Measurements from ENCODE around the gene CCDC141. TPM values are rescaled to one million over a fixed set of nuclear protein-coding genes. Genes with fewer than 3 reads are reported as not detected.
"Not testable (repeated sequence)": the region's sequence is repeated elsewhere in the genome, so short reads cannot be mapped to it uniquely, and the experiment has no call there.

Gene CCDC141
- total RNA-seq, 1 donor from 2014 or later = 139 TPM

DNA sequence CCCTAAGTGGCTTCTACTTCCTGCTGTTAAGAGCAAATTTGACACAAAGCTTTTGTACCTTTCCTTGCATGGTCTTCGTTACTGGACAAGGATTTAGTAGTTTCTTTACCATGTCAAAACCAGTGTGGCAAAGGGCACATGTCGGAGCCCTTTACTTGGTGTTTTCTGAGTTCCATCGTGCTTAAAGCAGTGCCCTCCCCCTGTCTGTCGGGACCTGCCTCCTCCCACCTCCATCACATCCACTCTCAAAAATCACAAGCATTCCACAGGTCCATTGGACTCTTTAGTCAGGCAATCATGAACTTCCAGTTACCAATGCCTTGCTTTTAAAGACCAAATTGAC, 763 bp downstream of the CCDC141 start:
- no peak for DNase-seq
- ATAC-seq = peak; percentile 59
- intact Hi-C loops (cut with micrococcal nuclease) = no loop called here

GRCh38 chr2:179048099-179048498, 1.8 kb downstream of the CCDC141 start:
- intact Hi-C loops (cut with micrococcal nuclease) = no loop called here
- ATAC-seq (no peak), DNase-seq (no peak)

DNA sequence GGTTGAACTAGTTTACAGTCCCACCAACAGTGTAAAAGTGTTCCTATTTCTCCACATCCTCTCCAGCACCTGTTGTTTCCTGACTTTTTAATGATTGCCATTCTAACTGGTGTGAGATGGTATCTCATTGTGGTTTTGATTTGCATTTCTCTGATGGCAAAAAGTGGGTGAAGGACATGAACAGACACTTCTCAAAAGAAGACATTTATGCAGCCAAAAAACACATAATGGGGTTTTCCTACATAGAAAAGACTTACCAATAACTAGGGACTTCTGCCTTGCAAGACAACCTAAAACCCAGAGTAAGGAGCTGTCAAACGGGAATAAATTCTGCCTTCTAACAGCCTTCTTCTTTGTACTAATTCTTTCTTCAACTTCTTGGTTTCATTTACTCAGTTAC, 4.3 kb downstream of the CCDC141 start:
- ATAC-seq; intact Hi-C loops (cut with micrococcal nuclease); DNase-seq: not testable (repeated sequence)

DNA sequence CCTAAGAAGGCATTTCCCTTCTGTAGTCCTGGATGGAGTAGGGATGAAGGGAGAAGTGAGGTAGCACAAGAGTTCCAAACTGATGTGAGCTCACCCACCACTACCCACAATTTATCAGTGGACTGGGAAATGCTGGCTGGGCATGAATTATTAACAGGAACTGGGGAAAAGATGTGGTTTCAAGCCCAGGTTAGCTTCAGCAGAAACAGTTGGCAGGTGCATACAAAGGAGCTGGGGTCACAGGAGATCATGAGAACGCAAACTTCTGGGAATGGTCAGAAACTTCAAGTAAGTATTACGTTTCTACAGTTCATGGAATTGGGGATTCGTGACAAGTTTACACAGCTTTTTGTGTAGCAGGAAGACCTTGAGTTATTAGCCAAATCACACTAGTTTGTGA, 5.4 kb downstream of the CCDC141 start:
- no peak for ATAC-seq
- intact Hi-C loops (cut with micrococcal nuclease) = no loop called here
- DNase-seq = no peak

DNA sequence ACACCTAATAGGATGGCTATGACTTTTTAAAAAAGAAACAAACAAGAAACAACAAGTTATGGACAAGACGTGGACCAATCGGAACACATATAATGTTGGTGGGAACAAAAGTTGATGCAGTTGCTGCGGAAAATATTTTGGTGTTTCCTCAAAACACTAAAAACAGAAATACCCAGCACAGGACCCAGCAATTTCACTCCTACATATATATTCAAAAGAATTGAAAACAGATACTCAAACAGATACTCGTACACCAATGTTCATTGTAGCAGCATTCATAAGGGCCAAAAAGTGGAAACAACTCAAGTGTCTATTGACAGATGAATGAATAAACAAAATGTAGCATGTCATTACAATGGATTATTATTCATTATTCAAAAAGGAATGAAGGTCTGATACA, 12.1 kb downstream of the CCDC141 start:
- no peak for DNase-seq
- no peak for ATAC-seq
- intact Hi-C loops (cut with micrococcal nuclease) = no loop called here

DNA sequence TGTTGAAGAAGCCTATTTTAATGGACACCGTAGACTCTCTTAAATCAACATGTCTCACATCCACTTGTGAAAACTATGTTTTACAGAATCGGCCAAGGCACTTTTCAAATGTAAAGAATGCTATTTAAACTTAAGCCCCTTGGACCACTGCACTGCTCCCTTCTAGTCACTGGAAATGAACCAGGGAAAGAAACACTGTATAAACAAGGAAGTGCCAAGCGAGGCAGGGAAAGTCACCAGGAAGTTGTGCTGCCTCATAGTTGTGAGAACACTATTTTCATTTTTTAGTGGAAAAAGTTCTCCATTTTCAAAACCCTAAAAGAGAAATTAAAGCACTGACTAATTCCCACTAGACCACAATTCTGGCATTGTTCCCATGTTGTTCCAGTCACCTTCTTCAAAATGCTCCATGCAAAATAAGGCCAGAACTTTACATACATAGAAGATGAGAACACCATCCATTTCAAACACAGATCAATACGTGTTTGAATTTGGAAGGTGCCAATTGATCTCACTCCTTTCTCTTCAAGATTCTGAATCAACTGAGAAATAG, 13.5 kb downstream of the CCDC141 start:
- ATAC-seq (peak; percentile 51), DNase-seq (no peak)
- intact Hi-C loops (cut with micrococcal nuclease) = no loop called here

DNA sequence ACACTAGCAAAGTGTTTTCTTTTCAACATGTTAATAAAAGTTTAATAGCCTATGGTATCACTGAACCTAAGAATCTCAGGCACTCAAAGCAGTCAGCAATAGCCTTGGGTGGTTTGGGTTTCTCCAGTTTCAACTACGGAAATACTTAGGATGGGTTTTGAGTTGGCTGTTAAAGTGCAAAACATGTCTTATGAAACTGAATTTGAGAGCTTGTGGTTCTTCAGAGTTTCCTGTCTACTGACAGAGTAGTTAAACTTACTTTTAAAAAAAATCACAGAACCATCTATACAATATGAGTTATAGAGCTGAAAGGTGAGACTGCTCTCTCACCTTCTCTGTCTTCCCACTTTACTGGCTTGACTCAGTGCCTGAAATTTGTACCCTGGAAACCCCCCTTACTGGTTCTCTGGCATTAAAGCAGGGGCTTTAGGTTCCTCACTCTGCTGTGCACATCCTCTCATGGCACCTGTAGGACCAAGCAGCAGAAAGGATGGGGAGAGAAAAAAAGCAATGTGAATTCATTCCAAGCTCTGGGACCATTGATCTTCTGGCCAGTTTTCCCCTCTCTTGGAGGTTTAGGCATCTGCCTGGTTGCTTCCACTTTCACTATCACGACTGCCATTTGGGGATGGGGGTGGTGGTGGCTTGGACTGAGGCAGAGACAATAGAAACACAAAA, 18.1 kb downstream of the CCDC141 start:
- intact Hi-C loops (cut with micrococcal nuclease) = no loop called here

DNA sequence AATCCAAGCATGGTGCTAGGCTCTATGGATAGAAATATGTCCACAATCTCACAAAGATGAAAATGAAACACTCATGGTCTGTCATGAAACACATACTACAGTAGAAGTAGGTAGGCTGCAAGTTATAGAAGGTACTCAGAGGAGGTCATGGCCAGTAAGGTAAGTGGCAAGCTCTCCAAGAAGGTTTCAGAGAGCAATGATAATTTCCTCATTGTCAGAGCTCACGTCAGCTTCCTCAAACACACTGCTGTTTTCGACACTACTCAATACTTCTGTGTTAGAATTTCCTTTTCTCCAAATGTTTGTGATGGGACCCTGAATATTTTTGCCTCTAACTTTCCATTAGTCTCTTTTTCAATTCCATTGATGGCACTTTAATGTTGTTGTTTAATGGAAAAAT, 25.5 kb downstream of the CCDC141 start:
- ATAC-seq (no peak), DNase-seq (no peak)
- intact Hi-C loops (cut with micrococcal nuclease) = no loop called here

More for the DNA sequence above, 18.1 kb downstream of the CCDC141 start:
- ATAC-seq (no peak), DNase-seq (no peak)

DNA sequence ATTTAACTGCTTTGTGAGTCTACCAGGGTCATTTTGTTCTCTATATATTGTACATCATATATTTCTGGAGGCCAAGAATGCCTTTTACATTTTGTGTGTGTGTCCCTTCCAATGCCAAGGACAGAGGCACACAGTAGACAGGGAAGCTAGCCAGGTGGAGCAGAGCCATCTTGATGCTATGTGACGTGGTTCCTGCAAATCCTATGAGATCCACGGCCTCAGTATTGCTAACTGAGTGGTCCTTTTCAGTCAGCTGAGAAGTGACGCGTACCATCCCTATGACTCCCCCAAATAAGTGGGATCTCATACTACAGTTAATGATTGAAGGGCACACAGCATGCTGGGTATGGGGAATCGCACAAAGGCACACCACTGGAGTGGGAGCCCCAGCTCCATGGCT, 27.3 kb downstream of the CCDC141 start:
- ATAC-seq (peak; percentile 74), DNase-seq (peak; percentile 58)
- intact Hi-C loops (cut with micrococcal nuclease) = no loop called here

DNA sequence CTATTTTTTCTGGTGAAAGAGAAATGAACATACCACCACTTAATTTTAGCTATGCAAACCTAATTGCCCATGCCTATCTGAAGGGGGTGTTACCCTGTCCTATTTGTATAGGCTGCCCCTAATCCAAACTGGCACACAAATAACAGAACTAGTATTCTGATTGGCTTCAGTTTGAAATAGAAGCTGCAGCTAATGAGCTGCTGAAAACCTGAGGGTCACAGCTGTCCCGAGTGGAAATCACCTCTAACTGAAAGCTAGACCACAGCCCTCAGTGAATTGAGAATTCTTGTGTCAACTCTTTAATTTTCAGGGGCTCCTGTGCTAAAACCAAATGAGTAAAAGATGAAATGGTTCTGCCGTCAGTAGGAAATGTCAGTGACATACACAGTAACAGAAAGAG, 28.7 kb downstream of the CCDC141 start:
- ATAC-seq = peak; percentile 55
- intact Hi-C loops (cut with micrococcal nuclease) = no loop called here
- no peak for DNase-seq

- ATAC-seq = peak; percentile 54
- intact Hi-C loops (cut with micrococcal nuclease) = no loop called here
- DNase-seq = peak; percentile 31
Observed at GRCh38 chr2:179020156-179020750, 29.7 kb downstream of the CCDC141 start.

DNA sequence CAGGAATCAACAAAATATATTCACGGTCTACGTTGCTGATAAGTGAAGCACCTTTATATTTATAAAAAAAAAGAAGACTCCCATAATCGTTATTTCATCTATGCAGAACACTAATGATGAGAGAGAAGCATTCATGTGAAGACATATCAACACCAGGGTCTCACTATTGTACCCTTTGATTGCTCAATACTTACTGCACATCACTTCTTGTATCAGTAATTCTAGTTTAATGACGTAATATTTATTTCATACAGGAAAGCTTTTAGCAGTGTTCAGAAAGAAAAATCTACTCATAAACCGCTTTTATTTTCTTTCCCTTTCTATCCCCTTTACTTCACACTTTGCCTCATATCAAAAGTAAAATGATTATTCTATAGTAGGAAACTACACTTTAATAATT, 30.7 kb downstream of the CCDC141 start:
- no peak for ATAC-seq
- intact Hi-C loops (cut with micrococcal nuclease) = no loop called here
- no peak for DNase-seq

- intact Hi-C loops (cut with micrococcal nuclease) = no loop called here
- no peak for DNase-seq
- no peak for ATAC-seq
Observed at GRCh38 chr2:179017773-179018357, 32.1 kb downstream of the CCDC141 start.

DNA sequence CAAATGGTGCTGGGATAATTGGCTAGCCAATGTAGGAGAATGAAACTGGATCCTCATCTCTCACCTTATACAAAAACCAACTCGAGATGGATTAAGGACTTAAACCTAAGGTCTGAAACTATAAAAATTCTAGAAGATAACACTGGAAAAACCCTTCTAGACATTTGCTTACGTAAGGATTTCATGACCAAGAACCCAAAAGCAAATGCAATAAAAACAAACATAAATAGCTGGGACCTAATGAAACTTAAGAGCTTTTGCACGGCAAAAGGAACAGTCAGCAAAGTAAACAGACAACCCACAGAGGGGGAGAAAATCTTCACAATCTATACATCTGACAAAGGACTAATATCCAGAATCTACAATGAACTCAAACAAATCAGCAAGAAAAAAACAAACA, 35.7 kb downstream of the CCDC141 start:
- DNase-seq; intact Hi-C loops (cut with micrococcal nuclease); ATAC-seq: not testable (repeated sequence)

- DNase-seq (no peak), ATAC-seq (no peak)
- intact Hi-C loops (cut with micrococcal nuclease) = no loop called here
Observed at GRCh38 chr2:179005976-179006375, 44.0 kb downstream of the CCDC141 start.

- DNase-seq = no peak
- intact Hi-C loops (cut with micrococcal nuclease) = no loop called here
- no peak for ATAC-seq
Observed at GRCh38 chr2:178999476-178999875, 50.5 kb downstream of the CCDC141 start.

GRCh38 chr2:178998539-178998938, 51.4 kb downstream of the CCDC141 start:
- DNase-seq (no peak), ATAC-seq (no peak)
- intact Hi-C loops (cut with micrococcal nuclease) = no loop called here

- ATAC-seq (no peak), DNase-seq (no peak)
- intact Hi-C loops (cut with micrococcal nuclease) = no loop called here
Observed at GRCh38 chr2:178997477-178997876, 52.5 kb downstream of the CCDC141 start.

GRCh38 chr2:178997067-178997466, 52.9 kb downstream of the CCDC141 start:
- DNase-seq = no peak
- no peak for ATAC-seq
- intact Hi-C loops (cut with micrococcal nuclease) = no loop called here

DNA sequence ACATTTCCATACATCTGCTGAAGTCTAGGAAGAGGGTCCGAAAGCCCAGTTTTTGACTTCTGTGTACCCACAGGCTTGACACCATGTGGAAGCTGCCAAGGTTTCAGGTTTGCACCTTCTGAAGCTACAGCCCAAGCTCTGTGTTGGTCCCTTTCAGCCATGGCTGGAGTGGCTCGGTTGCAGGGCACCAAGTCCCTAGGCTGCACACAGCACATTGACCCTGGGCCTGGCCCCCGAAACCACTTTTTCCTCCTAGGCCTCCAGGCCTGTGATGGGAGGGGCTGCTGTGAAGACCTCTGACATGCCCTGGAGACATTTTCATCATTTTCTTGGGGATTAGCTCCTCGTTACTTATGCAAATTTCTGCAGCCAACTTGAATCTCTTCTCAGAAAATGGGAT, 55.7 kb downstream of the CCDC141 start:
- intact Hi-C loops (cut with micrococcal nuclease) = no loop called here
- DNase-seq = no peak
- ATAC-seq = no peak

DNA sequence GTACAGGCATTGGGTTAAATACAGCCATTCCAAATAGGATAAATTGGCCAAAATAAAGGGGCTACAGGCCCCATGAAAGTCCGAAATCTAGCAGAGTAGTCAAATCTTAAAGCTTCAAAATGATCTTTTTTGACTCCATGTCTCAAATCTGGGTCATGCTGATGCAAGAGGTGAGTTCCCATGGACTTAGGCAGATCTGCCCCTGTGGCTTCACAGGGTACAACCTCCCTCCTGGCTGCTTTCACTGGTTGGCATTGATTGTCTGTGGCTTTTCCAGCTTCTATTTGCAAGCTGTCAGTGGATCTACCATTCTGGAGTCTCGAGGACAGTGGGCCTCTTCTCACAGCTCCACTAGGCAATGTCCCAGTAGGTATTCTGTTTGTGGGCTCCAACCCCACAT, 56.1 kb downstream of the CCDC141 start:
- ATAC-seq (peak; percentile 20), DNase-seq (no peak)
- intact Hi-C loops (cut with micrococcal nuclease) = no loop called here

Measured in left ventricle myocardium superior (tissue), 1 donor.